ENCODE measurements around the gene ZBTB44.
"Not testable (repeated sequence)": the region's sequence is repeated elsewhere in the genome, so short reads cannot be mapped to it uniquely, and the experiment has no call there.

ZBTB44 gene

DNA sequence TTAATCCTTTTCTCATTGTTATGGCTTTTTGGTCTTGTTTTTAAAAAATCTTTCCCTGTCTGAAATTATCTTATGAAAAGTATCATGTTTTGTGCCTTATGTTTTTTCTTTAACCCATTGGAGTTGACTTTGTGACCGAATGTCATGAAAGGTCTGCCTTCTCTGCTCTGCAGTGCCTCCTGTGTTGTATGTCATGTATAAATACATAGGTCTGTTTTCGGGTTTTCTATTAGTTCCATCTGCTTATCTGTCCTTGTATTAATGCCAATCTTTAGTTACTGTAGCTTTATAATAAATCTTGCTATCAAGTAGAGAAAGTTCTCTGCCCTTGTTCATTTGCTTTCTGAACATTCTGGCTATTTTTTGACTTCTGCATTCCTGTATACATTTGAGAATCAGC is 73.0 kb downstream of the ZBTB44 start:
- H3K4me3 ChIP-seq (ENCODE audit: low read depth, low read length), result no peak overlapping the region
- TF ChIP-seq, protein P1, sequence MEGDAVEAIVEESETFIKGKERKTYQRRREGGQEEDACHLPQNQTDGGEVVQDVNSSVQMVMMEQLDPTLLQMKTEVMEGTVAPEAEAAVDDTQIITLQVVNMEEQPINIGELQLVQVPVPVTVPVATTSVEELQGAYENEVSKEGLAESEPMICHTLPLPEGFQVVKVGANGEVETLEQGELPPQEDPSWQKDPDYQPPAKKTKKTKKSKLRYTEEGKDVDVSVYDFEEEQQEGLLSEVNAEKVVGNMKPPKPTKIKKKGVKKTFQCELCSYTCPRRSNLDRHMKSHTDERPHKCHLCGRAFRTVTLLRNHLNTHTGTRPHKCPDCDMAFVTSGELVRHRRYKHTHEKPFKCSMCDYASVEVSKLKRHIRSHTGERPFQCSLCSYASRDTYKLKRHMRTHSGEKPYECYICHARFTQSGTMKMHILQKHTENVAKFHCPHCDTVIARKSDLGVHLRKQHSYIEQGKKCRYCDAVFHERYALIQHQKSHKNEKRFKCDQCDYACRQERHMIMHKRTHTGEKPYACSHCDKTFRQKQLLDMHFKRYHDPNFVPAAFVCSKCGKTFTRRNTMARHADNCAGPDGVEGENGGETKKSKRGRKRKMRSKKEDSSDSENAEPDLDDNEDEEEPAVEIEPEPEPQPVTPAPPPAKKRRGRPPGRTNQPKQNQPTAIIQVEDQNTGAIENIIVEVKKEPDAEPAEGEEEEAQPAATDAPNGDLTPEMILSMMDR (IDR thresholded peaks at IDR 0.05; ENCODE audit: control insufficient read depth, extremely low read depth, insufficient read depth), result peak; percentile 28
- no peak for DNase-seq (ENCODE audit: low read depth)

DNA sequence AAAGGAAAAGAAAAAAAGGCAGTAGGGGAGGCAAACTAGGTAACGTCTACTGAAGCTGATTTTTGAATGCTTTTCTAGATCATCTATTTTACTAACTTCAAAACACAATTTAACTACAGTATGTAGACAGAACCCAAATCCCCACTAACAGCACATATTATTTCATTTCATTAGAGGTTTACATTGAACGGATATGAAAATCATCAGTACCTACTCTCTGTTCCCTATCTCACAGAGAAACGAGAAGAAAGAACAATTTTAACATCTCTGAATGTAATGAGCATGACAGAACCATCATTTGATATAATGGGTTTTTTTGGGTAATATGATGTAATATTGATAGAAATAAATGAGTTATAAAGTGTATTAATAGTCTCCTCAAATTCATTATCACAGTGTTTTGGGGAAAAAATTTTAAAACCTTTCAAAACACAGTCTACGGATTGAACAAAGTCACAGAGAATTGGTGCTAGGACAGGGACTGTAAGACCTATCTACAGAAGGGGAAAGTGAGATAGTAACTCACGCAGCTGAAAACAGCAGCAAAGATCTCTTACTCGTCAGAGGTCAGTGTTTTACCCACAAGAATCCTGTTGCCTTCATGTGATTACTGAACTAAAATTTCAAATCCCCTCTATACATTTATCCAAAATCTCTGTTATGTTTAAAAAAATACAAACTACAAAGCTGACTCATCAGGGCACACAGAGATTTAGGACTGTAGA is 77.3 kb downstream of the ZBTB44 start:
- no peak for DNase-seq (ENCODE audit: low read depth)
- TF ChIP-seq, protein P1 (IDR thresholded peaks at IDR 0.05; ENCODE audit: control insufficient read depth, extremely low read depth, insufficient read depth), result no peak
- H3K4me3 ChIP-seq (ENCODE audit: low read depth, low read length), result no peak overlapping the region

DNA sequence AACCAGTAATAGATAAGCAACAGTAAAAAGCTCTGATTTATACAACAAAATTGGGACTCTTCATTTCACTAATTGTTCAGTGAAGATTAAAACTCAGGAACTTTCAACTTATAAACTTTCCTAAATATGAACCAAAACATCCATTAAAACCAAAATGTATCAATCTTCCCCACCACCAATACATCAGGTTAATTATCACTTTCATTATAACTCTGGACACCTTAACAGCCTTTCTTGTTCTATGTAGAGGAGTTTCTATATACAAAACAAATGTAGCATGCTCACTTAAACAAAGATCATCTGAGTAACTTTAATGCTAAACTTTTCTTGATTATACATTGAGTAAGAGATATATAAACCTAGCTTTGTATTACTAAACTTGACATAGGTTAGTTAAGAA is 80.4 kb downstream of the ZBTB44 start:
- TF ChIP-seq, protein P1 (IDR thresholded peaks at IDR 0.05; ENCODE audit: control insufficient read depth, extremely low read depth, insufficient read depth), result no peak

DNA sequence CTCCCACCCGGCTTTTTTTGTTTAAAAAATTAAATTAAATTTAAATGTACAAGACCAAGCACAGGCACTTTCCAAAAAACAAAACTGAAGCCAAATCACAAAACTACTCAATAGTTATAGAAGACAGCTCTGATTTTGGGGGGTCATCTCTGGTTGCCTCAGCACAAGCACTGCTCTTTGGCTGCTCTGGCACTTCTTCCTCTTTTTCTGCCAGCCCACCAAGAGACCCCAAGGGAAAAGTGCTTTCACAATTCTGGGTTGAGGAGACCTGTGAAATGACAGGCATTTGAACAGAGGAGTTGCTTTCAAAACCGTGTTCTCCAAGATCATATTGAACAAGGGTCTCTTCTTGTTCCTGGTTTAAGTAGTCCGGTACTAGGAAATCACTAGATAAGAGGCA is 80.8 kb downstream of the ZBTB44 start:
- H3K4me3 ChIP-seq (ENCODE audit: low read depth, low read length); DNase-seq (ENCODE audit: low read depth): not testable (repeated sequence)

More for the DNA sequence above, 80.4 kb downstream of the ZBTB44 start:
- no peak for DNase-seq (ENCODE audit: low read depth)
- H3K4me3 ChIP-seq (ENCODE audit: low read depth, low read length), result no peak overlapping the region

DNA sequence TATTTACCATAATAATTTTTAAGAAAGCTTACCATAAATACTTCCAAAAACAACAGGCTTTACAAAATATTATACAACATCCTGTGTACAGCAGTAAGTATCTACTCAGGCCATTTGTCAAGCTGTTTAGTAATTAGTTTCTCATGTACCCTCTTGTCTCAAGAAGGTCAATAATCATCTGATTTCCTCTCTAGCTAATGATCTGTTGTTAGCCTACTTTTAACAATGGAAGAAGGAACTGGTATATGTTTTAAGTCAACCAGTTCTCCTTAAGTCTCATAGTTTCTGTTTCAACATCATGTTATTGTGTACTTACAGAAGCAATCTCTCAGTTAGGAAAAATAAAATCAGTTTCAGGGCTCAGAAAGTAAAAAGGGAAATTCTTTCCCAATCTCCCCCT is 81.2 kb downstream of the ZBTB44 start:
- not testable (repeated sequence) for DNase-seq (ENCODE audit: low read depth); H3K4me3 ChIP-seq (ENCODE audit: low read depth, low read length)

DNA sequence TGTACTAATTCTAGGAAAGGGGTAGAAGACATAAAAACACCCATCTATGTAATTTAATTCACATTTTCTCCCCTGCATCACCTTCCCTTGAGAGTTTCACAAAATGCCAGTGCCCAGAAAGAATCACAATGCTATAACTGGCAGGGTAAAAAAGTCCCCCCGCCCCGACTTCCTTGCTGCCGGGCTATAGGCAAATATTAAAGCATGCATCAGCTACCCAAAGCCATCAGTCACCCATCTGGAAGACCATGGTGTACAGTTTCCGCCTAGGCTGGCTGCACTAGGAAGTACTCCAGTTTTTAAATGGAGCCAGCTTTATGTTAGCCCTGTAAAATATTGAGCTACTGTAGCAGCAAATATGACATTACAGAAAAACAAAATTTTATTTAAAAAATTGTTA is 87.3 kb downstream of the ZBTB44 start:
- no peak for DNase-seq (ENCODE audit: low read depth)
- TF ChIP-seq, protein P1 (IDR thresholded peaks at IDR 0.05; ENCODE audit: control insufficient read depth, extremely low read depth, insufficient read depth), result no peak
- no peak overlapping the region for H3K4me3 ChIP-seq (ENCODE audit: low read depth, low read length)

DNA sequence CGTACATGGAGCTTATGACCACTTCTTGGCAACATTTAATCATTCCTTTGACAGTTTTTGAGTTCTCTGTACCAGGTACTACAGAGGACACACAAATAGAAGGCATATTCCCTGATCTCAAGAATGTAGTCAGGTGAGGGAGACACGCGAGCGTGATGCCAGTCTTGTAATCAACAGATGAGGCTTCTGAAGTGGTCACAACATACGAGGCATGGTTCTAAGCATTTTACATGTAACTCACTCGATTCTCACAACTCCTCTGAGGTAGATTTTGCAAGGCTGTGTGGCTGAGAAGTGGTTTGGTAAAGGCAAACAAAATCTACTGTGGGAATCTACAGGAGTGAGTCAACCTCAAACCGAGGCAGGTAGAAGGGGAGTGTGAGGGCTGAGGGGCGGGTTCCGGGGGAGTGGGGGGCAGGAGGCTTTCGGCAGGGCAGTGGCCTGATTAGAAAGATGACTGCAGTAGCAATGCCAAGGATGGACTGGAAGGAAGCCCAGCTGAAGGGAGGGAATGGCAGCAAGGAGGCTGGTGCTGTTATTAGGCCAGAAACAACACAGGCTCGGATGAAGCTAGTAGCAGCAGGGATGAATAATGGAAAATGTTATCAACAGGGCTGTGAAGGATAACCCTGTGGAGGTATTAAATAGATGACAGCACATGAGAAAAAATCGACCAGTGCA is 91.3 kb downstream of the ZBTB44 start:
- no peak overlapping the region for H3K4me3 ChIP-seq (ENCODE audit: low read depth, low read length)
- TF ChIP-seq, protein P1 (IDR thresholded peaks at IDR 0.05; ENCODE audit: control insufficient read depth, extremely low read depth, insufficient read depth), result no peak
- DNase-seq (ENCODE audit: low read depth), result no peak

Data from LNCaP clone FGC (cell line).